IMR-90 (cell line): Measurements from ENCODE around the gene DDT. TPM values are rescaled to one million over a fixed set of nuclear protein-coding genes. Genes with fewer than 3 reads are reported as not detected.

ENCODE experiments used
- ATAC-seq: fragments of 200-7000 bp; cut with Tn5 transposase; 2 replicates; pipeline ENCODE4 v1.9.1; 2020; ENCODE audit warnings: low read depth, mild to moderate bottlenecking, moderate library complexity
- BruUV-seq: library from RNA; stranded (reverse); fragments of 400-500 nt; replicated peaks from 2 replicates; lab custom pipeline; 2021; lab: Mats Ljungman, UMichigan
- CTCF ChIA-PET: fragments of 300-600 bp; formaldehyde crosslinking; extraction: SDS; loops from one replicate; lab custom pipeline; 2021; ENCODE audit warnings: antibody characterized with exemption; lab: Yijun Ruan, JAX
- POLR2A ChIA-PET: fragments of 300-600 bp; sonication (Branson Sonifier 250); formaldehyde crosslinking; loops from one replicate; lab custom pipeline; 2022; ENCODE audit warnings: antibody characterized with exemption; ENCODE audit not compliant: unreplicated experiment; lab: Charles Lee
- DNase-seq: peaks from one replicate; pipeline ENCODE4 v3.0.0; 2013
- H2AFZ ChIP-seq: replicated peaks from 2 replicates; pipeline ENCODE3; 2013; ENCODE audit warnings: low read length, mild to moderate bottlenecking; ENCODE audit not compliant: poor library complexity
- H2AK5ac ChIP-seq: 2 replicates; pipeline ENCODE4 v1.6.1; 2013; ENCODE audit warnings: low read depth, low read length, inconsistent platforms
- H2AK9ac ChIP-seq: replicated peaks from 2 replicates; pipeline ENCODE3; 2013; ENCODE audit warnings: mild to moderate bottlenecking, low read depth, low read length, moderate library complexity; ENCODE audit not compliant: poor library complexity
- H2BK120ac ChIP-seq: 2 replicates; pipeline ENCODE4 v1.6.1; 2013; ENCODE audit warnings: low read depth, low read length, inconsistent platforms
- H2BK15ac ChIP-seq: 3 replicates; pipeline ENCODE4 v1.6.1; 2013; ENCODE audit warnings: low read depth, low read length, inconsistent platforms
- H2BK20ac ChIP-seq: 2 replicates; pipeline ENCODE4 v1.6.1; 2013; ENCODE audit warnings: low read depth, mild to moderate bottlenecking, inconsistent platforms, low read length, moderate library complexity
- H2BK5ac ChIP-seq: 2 replicates; pipeline ENCODE4 v1.6.1; 2013; ENCODE audit warnings: mild to moderate bottlenecking, low read depth, low read length, inconsistent platforms; ENCODE audit not compliant: poor library complexity, severe bottlenecking
- H3K14ac ChIP-seq: replicated peaks from 2 replicates; pipeline ENCODE4 v1.6.1; 2013; ENCODE audit warnings: low read depth, low read length, inconsistent platforms
- H3K18ac ChIP-seq: 2 replicates; pipeline ENCODE4 v1.6.1; 2013; ENCODE audit warnings: low read depth, low read length, control low read depth
- H3K23ac ChIP-seq: 2 replicates; pipeline ENCODE4 v1.6.1; 2013; ENCODE audit warnings: low read depth, low read length, inconsistent platforms
- H3K27ac ChIP-seq: 2 replicates; pipeline ENCODE4 v1.5.1; 2013; ENCODE audit warnings: mild to moderate bottlenecking, control low read depth, low read length; ENCODE audit not compliant: insufficient read depth
- H3K27me3 ChIP-seq: 2 replicates; pipeline ENCODE4 v1.6.1; 2013; ENCODE audit warnings: low read length; ENCODE audit not compliant: control insufficient read depth, insufficient read depth
- H3K36me3 ChIP-seq: 2 replicates; pipeline ENCODE4 v1.6.1; 2013; ENCODE audit warnings: low read length, mixed read lengths; ENCODE audit not compliant: control insufficient read depth, insufficient read depth
- H3K4ac ChIP-seq: 2 replicates; pipeline ENCODE4 v1.6.1; 2013; ENCODE audit warnings: low read depth, low read length, inconsistent platforms
- H3K4me1 ChIP-seq: 2 replicates; pipeline ENCODE4 v1.6.1; 2013; ENCODE audit warnings: low read length, mixed read lengths; ENCODE audit not compliant: control insufficient read depth, insufficient read depth
- H3K4me2 ChIP-seq: 2 replicates; pipeline ENCODE4 v1.6.1; 2013; ENCODE audit warnings: low read depth, mild to moderate bottlenecking, control low read depth, low read length, moderate library complexity
- H3K4me3 ChIP-seq: 2 replicates; pipeline ENCODE4 v1.5.1; 2013; ENCODE audit warnings: low read depth, mild to moderate bottlenecking, control low read depth, low read length, moderate library complexity; ENCODE audit not compliant: insufficient read depth
- H3K56ac ChIP-seq: 2 replicates; pipeline ENCODE4 v1.6.1; 2013; ENCODE audit warnings: low read length, inconsistent platforms; ENCODE audit not compliant: insufficient read depth; ENCODE audit errors: extremely low read depth
- H3K79me1 ChIP-seq, 2 experiments: 2 replicates each; pipeline ENCODE4 v1.6.1; 2013; ENCODE audit warnings: low read length in 2 of 2, inconsistent platforms in 1 of 2, low read depth in 1 of 2
- H3K9ac ChIP-seq: 2 replicates; pipeline ENCODE4 v1.6.1; 2013; ENCODE audit warnings: low read depth, low read length, control low read depth
- H3K9me1 ChIP-seq: 2 replicates; pipeline ENCODE4 v1.6.1; 2013; ENCODE audit warnings: low read length, inconsistent platforms; ENCODE audit not compliant: insufficient read depth
- H3K9me3 ChIP-seq: 2 replicates; pipeline ENCODE4 v1.6.1; 2013; ENCODE audit warnings: low read length; ENCODE audit not compliant: control insufficient read depth, insufficient read depth
- H4K20me1 ChIP-seq: 2 replicates; pipeline ENCODE4 v1.6.1; 2013; ENCODE audit warnings: low read length, inconsistent platforms; ENCODE audit not compliant: insufficient read depth
- H4K5ac ChIP-seq: 2 replicates; pipeline ENCODE4 v1.6.1; 2013; ENCODE audit warnings: mild to moderate bottlenecking, low read depth, low read length, control low read depth
- H4K8ac ChIP-seq, 2 experiments: 2 replicates each; pipeline ENCODE4 v1.6.1; 2013; ENCODE audit warnings: low read depth in 2 of 2, low read length in 2 of 2, control low read depth in 1 of 2, inconsistent platforms in 1 of 2
- H4K91ac ChIP-seq: 2 replicates; pipeline ENCODE4 v1.6.1; 2013; ENCODE audit warnings: low read depth, low read length, inconsistent platforms; ENCODE audit not compliant: insufficient read depth
- BHLHE40 ChIP-seq: fragments of 150-350 bp; IDR thresholded peaks from 2 replicates; pipeline ENCODE4 v1.6.1; 2016; ENCODE audit warnings: mild to moderate bottlenecking, low read depth, low read length
- CEBPB ChIP-seq: IDR thresholded peaks from 2 replicates; pipeline ENCODE4 v1.6.1; 2012; ENCODE audit warnings: low read depth, low read length, improper control_type of control experiment
- CHD1 ChIP-seq: IDR thresholded peaks from 2 replicates; pipeline ENCODE4 v1.6.1; 2012; ENCODE audit warnings: low read depth, low read length, improper control_type of control experiment
- FOS ChIP-seq: fragments of 150-350 bp; IDR thresholded peaks from 2 replicates; pipeline ENCODE4 v1.6.1; 2016; ENCODE audit warnings: low read depth, low read length
- MAFK ChIP-seq: IDR thresholded peaks from 2 replicates; pipeline ENCODE4 v1.6.1; 2012; ENCODE audit warnings: low read depth, low read length, improper control_type of control experiment
- MAZ ChIP-seq: IDR thresholded peaks from 2 replicates; pipeline ENCODE4 v1.6.1; 2012; ENCODE audit warnings: low read depth, mild to moderate bottlenecking, low read length, improper control_type of control experiment, moderate library complexity, borderline replicate concordance
- MXI1 ChIP-seq: IDR thresholded peaks from 2 replicates; pipeline ENCODE4 v1.6.1; 2012; ENCODE audit warnings: low read depth, mild to moderate bottlenecking, low read length, moderate library complexity, borderline replicate concordance
- NFE2L2 ChIP-seq: fragments of 150-350 bp; IDR thresholded peaks from 2 replicates; pipeline ENCODE4 v1.6.1; 2016; ENCODE audit warnings: low read depth, mild to moderate bottlenecking, low read length
- POLR2A ChIP-seq: IDR thresholded peaks from 2 replicates; pipeline ENCODE4 v1.6.1; 2012; ENCODE audit warnings: mild to moderate bottlenecking, low read depth, low read length
- RAD21 ChIP-seq: IDR thresholded peaks from 2 replicates; pipeline ENCODE4 v1.6.1; 2012; ENCODE audit warnings: low read length, improper control_type of control experiment
- RCOR1 ChIP-seq: IDR thresholded peaks from 2 replicates; pipeline ENCODE4 v1.6.1; 2012; ENCODE audit warnings: mild to moderate bottlenecking, low read length, improper control_type of control experiment; ENCODE audit not compliant: insufficient replicate concordance
- RFX5 ChIP-seq: IDR thresholded peaks from 2 replicates; pipeline ENCODE4 v1.8.0; 2012; ENCODE audit warnings: low read depth, mild to moderate bottlenecking, low read length, moderate library complexity
- SMC3 ChIP-seq: fragments of 150-350 bp; IDR thresholded peaks from 2 replicates; pipeline ENCODE4 v1.6.1; 2016; ENCODE audit warnings: low read depth, mild to moderate bottlenecking, antibody characterized with exemption, low read length, moderate library complexity
- WGBS, 2 experiments: methylation state at CpG; one replicate each; pipeline versions ENCODE4 v1.1.5 to v1.1.7; 2013; ENCODE audit warnings: missing lambda C conversion rate in 2 of 2; ENCODE audit not compliant: insufficient read length in 1 of 2; ENCODE audit errors: extremely low coverage in 2 of 2; 5-methylcytosine and 5-hydroxymethylcytosine counted together
- dilution Hi-C: fragments of 300-500 bp; cut with HindIII; formaldehyde crosslinking; loops from one replicate; pipeline ENCODE4 v1.14.3; 2018; ENCODE audit warnings: low sequenced_read_pairs; ENCODE audit not compliant: unreplicated experiment
- in situ Hi-C: fragments of 300-500 bp; cut with MboI; formaldehyde crosslinking; loops from 3 replicates; pipeline ENCODE4 v1.14.3; 2019; ENCODE audit warnings: low sequenced_read_pairs, inconsistent platforms, mixed read lengths
- intact Hi-C: fragments of 100-400 bp; cut with micrococcal nuclease; formaldehyde crosslinking; loops from 2 replicates; pipeline ENCODE4 v1.10.0; 2022
- polyA plus RNA-seq, 3 experiments: library from polyadenylated mRNA; depleted of rRNA; stranded (reverse); fragments of >200 nt; gene quantifications; 2 replicates each; pipeline ENCODE4 v1.2.3, GENCODE V29; 2012; ENCODE audit warnings: low replicate concordance in 1 of 3
- total RNA-seq: library from RNA; depleted of rRNA; stranded (reverse); fragments of >200 nt; gene quantifications from 2 replicates; pipeline ENCODE4 v1.2.3, GENCODE V29; 2012
- TF ChIP-seq, protein P1 (sequence below): fragments of 150-350 bp; IDR thresholded peaks from 2 replicates; pipeline ENCODE4 v1.6.1; 2016; ENCODE audit warnings: low read depth, mild to moderate bottlenecking, low read length, moderate library complexity, borderline replicate concordance
- TF ChIP-seq, protein P2 (sequence below): conservative IDR thresholded peaks from 2 replicates; pipeline ENCODE4 v1.5.1; 2012; ENCODE audit warnings: mild to moderate bottlenecking, low read depth, low read length, improper control_type of control experiment
- TF ChIP-seq, protein P3 (sequence below): fragments of 150-350 bp; IDR thresholded peaks from 2 replicates; pipeline ENCODE4 v1.6.1; 2017; ENCODE audit warnings: mild to moderate bottlenecking, antibody characterized with exemption, low read length, low read depth

Gene DDT
- total and polyA plus RNA-seq, 2 of the 4 experiments (the other 2 are of a cell fraction) = 54.8 to 151 TPM

DNA sequence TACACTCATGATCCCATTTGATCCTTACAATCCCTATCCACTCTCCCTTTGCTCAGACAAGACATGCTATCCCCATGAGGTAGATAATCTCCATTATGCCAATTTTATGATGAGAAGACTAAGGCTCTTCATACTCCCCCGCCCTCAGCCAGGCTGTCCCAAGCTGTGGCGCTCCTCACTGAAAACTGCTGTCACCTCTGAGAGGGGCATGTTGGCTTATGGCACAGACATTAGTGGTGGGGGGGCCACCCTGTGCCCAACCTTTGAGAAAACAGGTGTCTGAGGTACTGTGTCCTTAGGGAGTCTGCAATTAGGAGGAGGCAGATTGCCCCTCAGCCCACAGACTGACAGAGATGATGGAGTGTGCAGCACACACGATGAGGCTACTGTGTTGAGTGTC lies 5.2 kb downstream of the DDT start:
- H3K27ac ChIP-seq = no peak overlapping the region
- no peak overlapping the region for H3K4ac ChIP-seq
- no peak overlapping the region for H4K5ac ChIP-seq
- no peak overlapping the region for H4K91ac ChIP-seq
- H2BK120ac ChIP-seq = no peak overlapping the region
- no peak overlapping the region for H3K14ac ChIP-seq
- intact Hi-C loops (no loop called here), dilution Hi-C loops (no loop called here), in situ Hi-C loops (no loop called here)
- ATAC-seq (no peak), DNase-seq (no peak)
- no peaks in the 10 kb centered on the region for H3K27me3 ChIP-seq
- WGBS, 2 experiments = no CpG with 5 or more reads among the region's 3 CpGs
- CTCF ChIA-PET = no interaction called here
- no peak overlapping the region for H3K9ac ChIP-seq
- no peak overlapping the region for H3K18ac ChIP-seq
- H4K8ac ChIP-seq = no peak overlapping the region
- H3K56ac ChIP-seq = no peak overlapping the region
- peaks cover 8% of the 10 kb centered on the region for H4K20me1 ChIP-seq
- peak overlapping the region; percentile 33 for H2AK9ac ChIP-seq
- H2BK5ac ChIP-seq = no peak overlapping the region
- TF ChIP-seq MAZ = no peak
- TF ChIP-seq NFE2L2 = no peak
- no peak for TF ChIP-seq RAD21
- TF ChIP-seq MXI1 = no peak
- TF ChIP-seq CEBPB = no peak
- TF ChIP-seq SMC3 = no peak
- no peak for TF ChIP-seq RCOR1
- TF ChIP-seq, protein P1, sequence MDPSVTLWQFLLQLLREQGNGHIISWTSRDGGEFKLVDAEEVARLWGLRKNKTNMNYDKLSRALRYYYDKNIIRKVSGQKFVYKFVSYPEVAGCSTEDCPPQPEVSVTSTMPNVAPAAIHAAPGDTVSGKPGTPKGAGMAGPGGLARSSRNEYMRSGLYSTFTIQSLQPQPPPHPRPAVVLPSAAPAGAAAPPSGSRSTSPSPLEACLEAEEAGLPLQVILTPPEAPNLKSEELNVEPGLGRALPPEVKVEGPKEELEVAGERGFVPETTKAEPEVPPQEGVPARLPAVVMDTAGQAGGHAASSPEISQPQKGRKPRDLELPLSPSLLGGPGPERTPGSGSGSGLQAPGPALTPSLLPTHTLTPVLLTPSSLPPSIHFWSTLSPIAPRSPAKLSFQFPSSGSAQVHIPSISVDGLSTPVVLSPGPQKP = no peak
- no peak for TF ChIP-seq POLR2A
- no peak for TF ChIP-seq RFX5
- TF ChIP-seq, protein P2, sequence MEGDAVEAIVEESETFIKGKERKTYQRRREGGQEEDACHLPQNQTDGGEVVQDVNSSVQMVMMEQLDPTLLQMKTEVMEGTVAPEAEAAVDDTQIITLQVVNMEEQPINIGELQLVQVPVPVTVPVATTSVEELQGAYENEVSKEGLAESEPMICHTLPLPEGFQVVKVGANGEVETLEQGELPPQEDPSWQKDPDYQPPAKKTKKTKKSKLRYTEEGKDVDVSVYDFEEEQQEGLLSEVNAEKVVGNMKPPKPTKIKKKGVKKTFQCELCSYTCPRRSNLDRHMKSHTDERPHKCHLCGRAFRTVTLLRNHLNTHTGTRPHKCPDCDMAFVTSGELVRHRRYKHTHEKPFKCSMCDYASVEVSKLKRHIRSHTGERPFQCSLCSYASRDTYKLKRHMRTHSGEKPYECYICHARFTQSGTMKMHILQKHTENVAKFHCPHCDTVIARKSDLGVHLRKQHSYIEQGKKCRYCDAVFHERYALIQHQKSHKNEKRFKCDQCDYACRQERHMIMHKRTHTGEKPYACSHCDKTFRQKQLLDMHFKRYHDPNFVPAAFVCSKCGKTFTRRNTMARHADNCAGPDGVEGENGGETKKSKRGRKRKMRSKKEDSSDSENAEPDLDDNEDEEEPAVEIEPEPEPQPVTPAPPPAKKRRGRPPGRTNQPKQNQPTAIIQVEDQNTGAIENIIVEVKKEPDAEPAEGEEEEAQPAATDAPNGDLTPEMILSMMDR = no peak
- TF ChIP-seq MAFK = no peak
- TF ChIP-seq, protein P3, sequence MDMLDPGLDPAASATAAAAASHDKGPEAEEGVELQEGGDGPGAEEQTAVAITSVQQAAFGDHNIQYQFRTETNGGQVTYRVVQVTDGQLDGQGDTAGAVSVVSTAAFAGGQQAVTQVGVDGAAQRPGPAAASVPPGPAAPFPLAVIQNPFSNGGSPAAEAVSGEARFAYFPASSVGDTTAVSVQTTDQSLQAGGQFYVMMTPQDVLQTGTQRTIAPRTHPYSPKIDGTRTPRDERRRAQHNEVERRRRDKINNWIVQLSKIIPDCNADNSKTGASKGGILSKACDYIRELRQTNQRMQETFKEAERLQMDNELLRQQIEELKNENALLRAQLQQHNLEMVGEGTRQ = no peak
- no peak for TF ChIP-seq BHLHE40
- TF ChIP-seq CHD1 = no peak
- no peak for TF ChIP-seq FOS
- POLR2A ChIA-PET = no interaction called here
- no peak overlapping the region for H2AK5ac ChIP-seq
- peaks cover 21% of the 10 kb centered on the region for H3K36me3 ChIP-seq
- no peak overlapping the region for H2BK15ac ChIP-seq
- no peaks in the 10 kb centered on the region for H3K4me1 ChIP-seq
- peaks cover 9 to 23% of the 10 kb centered on the region in 2 experiments for H3K79me1 ChIP-seq
- no peaks in the 10 kb centered on the region for H3K9me3 ChIP-seq
- H2BK20ac ChIP-seq = no peak overlapping the region
- no peak overlapping the region for H3K23ac ChIP-seq
- no peak overlapping the region for H2AFZ ChIP-seq
- H3K9me1 ChIP-seq = no peaks in the 10 kb centered on the region
- no peak overlapping the region for H3K4me2 ChIP-seq
- BruUV-seq = no TSS peak
- H3K4me3 ChIP-seq = no peak overlapping the region
